Gastroesophageal sphincter (tissue), 3 donors: ENCODE data around the gene WIPF1.

Source experiments
- CTCF ChIP-seq, 4 experiments: fragments of 200-600 bp in 2 of 4; fragments of 450-650 bp in 2 of 4; sonication (generic) in 1 of 4; IDR thresholded peaks; one replicate each; pipeline ENCODE4 v1.5.1; 2017 to 2019; ENCODE audit warnings: antibody characterized with exemption in 4 of 4, mild to moderate bottlenecking in 2 of 4, moderate library complexity in 2 of 4
- EP300 ChIP-seq: sonication (generic); formaldehyde crosslinking; IDR thresholded peaks from one replicate; pipeline ENCODE4 v1.6.1; 2017; ENCODE audit warnings: antibody characterized with exemption, mild to moderate bottlenecking
- POLR2A ChIP-seq, 2 donors: fragments of 450-650 bp; IDR thresholded peaks; one replicate each; pipeline ENCODE4 v1.6.1; 2017; ENCODE audit warnings: antibody characterized with exemption in 2 of 2, mild to moderate bottlenecking in 2 of 2, moderate library complexity in 1 of 2
- POLR2AphosphoS5 ChIP-seq: sonication (generic); formaldehyde crosslinking; IDR thresholded peaks from one replicate; pipeline ENCODE4 v1.6.1; 2017; ENCODE audit warnings: antibody characterized with exemption

- TF ChIP-seq EP300 (no peak), CTCF (IDR thresholded peaks at IDR 0.05) (peak in 3 of 4 experiments; percentile 45 to 49 (median 48)), POLR2A (IDR thresholded peaks at IDR 0.05) (no peak), POLR2AphosphoS5 (no peak)
These were observed 75.1 kb downstream of the WIPF1 start for GRCh38 chr2:174522553-174522952.
